ENCODE measurements around the gene KCNH4.
"Not testable (repeated sequence)": the region's sequence is repeated elsewhere in the genome, so short reads cannot be mapped to it uniquely, and the experiment has no call there.

KCNH4 gene

GRCh38 chr17:42142371-42142896 is 38.5 kb downstream of the KCNH4 start:
- ChIA-PET CTCF (interaction anchor here (1.0 kb wide), 1 partner anchor 10 kb away, joined by 4 read pairs; no protein-coding TSS in a partner anchor), POLR2A (ENCODE audit: low non-redundant PET) (no interaction called here)
- DNase-seq (ENCODE audit: low spot score): no peak
- H3K27ac ChIP-seq: no peak overlapping the region
- no peak for TF ChIP-seq CTCF (conservative IDR thresholded peaks at IDR 0.05; ENCODE audit: low read depth)

GRCh38 chr17:42141382-42141781 is 39.6 kb downstream of the KCNH4 start:
- POLR2A ChIA-PET (ENCODE audit: low non-redundant PET): no interaction called here
- no peak for DNase-seq (ENCODE audit: low spot score)
- CTCF ChIA-PET: no interaction called here
- no peak overlapping the region for H3K27ac ChIP-seq
- TF ChIP-seq CTCF (conservative IDR thresholded peaks at IDR 0.05; ENCODE audit: low read depth): no peak

GRCh38 chr17:42140690-42141089 is 40.3 kb downstream of the KCNH4 start:
- H3K27ac ChIP-seq; CTCF ChIA-PET; DNase-seq (ENCODE audit: low spot score); POLR2A ChIA-PET (ENCODE audit: low non-redundant PET): not testable (repeated sequence)

GRCh38 chr17:42138749-42139492 is 42.0 kb downstream of the KCNH4 start:
- POLR2A ChIA-PET (ENCODE audit: low non-redundant PET): no interaction called here
- no peak for TF ChIP-seq CTCF (conservative IDR thresholded peaks at IDR 0.05; ENCODE audit: low read depth)
- DNase-seq (ENCODE audit: low spot score): no peak
- CTCF ChIA-PET: no interaction called here
- H3K27ac ChIP-seq: peak overlapping the region; percentile 17; the same call in 1 of the 2 replicates

GRCh38 chr17:42136654-42137051 is 44.3 kb downstream of the KCNH4 start:
- POLR2A ChIA-PET (ENCODE audit: low non-redundant PET): no interaction called here
- peak overlapping the region; percentile 67; the same call in 1 of the 2 replicates for H3K27ac ChIP-seq
- TF ChIP-seq CTCF (conservative IDR thresholded peaks at IDR 0.05; ENCODE audit: low read depth): no peak
- DNase-seq (ENCODE audit: low spot score): no peak
- CTCF ChIA-PET: interaction anchor here (0.5 kb wide), 1 partner anchor 45 kb away, joined by 4 read pairs; no protein-coding TSS in a partner anchor

GRCh38 chr17:42135664-42136653 is 45.0 kb downstream of the KCNH4 start:
- ChIA-PET CTCF (interaction anchor here (0.5 kb wide), 1 partner anchor 45 kb away, joined by 4 read pairs; no protein-coding TSS in a partner anchor), POLR2A (ENCODE audit: low non-redundant PET) (no interaction called here)
- H3K27ac ChIP-seq: peak overlapping the region; percentile 67
- TF ChIP-seq CTCF (conservative IDR thresholded peaks at IDR 0.05; ENCODE audit: low read depth): no peak
- peak; percentile 65 for DNase-seq (ENCODE audit: low spot score)
